Gastroesophageal sphincter (tissue), 4 donors: ENCODE measurements around the gene EED. TPM values are rescaled to one million over a fixed set of nuclear protein-coding genes. Genes with fewer than 3 reads are reported as not detected.
"Not testable (repeated sequence)": the region's sequence is repeated elsewhere in the genome, so short reads cannot be mapped to it uniquely, and the experiment has no call there.

Source experiments
- ATAC-seq: fragments of 150-250 bp; one replicate; pipeline ENCODE4 v1.9.1; 2016; ENCODE audit warnings: mild to moderate bottlenecking, moderate library complexity
- H3K27ac ChIP-seq, 4 donors: fragments of 200-600 bp; sonication (generic) in 3 of 4; 1 replicate in 3 of 4; 2 replicates in 1 of 4; pipeline ENCODE4 v1.5.1; 2016 to 2019
- H3K27me3 ChIP-seq: fragments of 200-600 bp; sonication (generic); one replicate; pipeline ENCODE4 v1.5.1; 2019
- H3K36me3 ChIP-seq, 2 donors: fragments of 200-600 bp; sonication (generic); one replicate each; pipeline ENCODE4 v1.5.1; 2019; ENCODE audit warnings: control low read depth in 1 of 2
- H3K4me1 ChIP-seq, 3 donors: fragments of 200-600 bp; sonication (generic); 1 replicate in 2 of 3; 2 replicates in 1 of 3; pipeline ENCODE4 v1.5.1; 2016 to 2019; ENCODE audit warnings: control low read depth in 2 of 3
- H3K4me3 ChIP-seq, 2 donors: fragments of 200-600 bp; sonication (generic); one replicate each; pipeline ENCODE4 v1.5.1; 2019; ENCODE audit warnings: mild to moderate bottlenecking in 1 of 2, moderate library complexity in 1 of 2
- H3K9me3 ChIP-seq, 3 donors: fragments of 200-600 bp; sonication (generic); one replicate each; pipeline ENCODE4 v1.5.1; 2017 to 2019; ENCODE audit warnings: control low read depth in 2 of 3
- EP300 ChIP-seq: sonication (generic); formaldehyde crosslinking; IDR thresholded peaks from one replicate; pipeline ENCODE4 v1.6.1; 2017; ENCODE audit warnings: antibody characterized with exemption, mild to moderate bottlenecking
- POLR2A ChIP-seq, 2 donors: fragments of 450-650 bp; IDR thresholded peaks; one replicate each; pipeline ENCODE4 v1.6.1; 2017; ENCODE audit warnings: antibody characterized with exemption in 2 of 2, mild to moderate bottlenecking in 2 of 2, moderate library complexity in 1 of 2
- POLR2AphosphoS5 ChIP-seq: sonication (generic); formaldehyde crosslinking; IDR thresholded peaks from one replicate; pipeline ENCODE4 v1.6.1; 2017; ENCODE audit warnings: antibody characterized with exemption
- WGBS, 2 donors: methylation state at CpG; one replicate each; pipeline ENCODE4 v1.1.5; 2018; ENCODE audit warnings: low coverage in 1 of 2; 5-methylcytosine and 5-hydroxymethylcytosine counted together
- small RNA-seq, 4 donors: library from RNA; depleted of rRNA; stranded (forward); fragments of <200 nt; gene quantifications; one replicate each; pipeline ENCODE3, GENCODE V24; 2016
- total RNA-seq, 4 donors: library from RNA; depleted of rRNA; stranded (reverse); fragments of >200 nt; gene quantifications; one replicate each; pipeline ENCODE4 v1.1.0, GENCODE V29; 2016
- TF ChIP-seq, protein P1 (sequence below), 4 experiments: fragments of 200-600 bp in 2 of 4; fragments of 450-650 bp in 2 of 4; sonication (generic) in 1 of 4; IDR thresholded peaks; one replicate each; pipeline ENCODE4 v1.5.1; 2017 to 2019; ENCODE audit warnings: antibody characterized with exemption in 4 of 4, mild to moderate bottlenecking in 2 of 4, moderate library complexity in 2 of 4

The EED gene
- total RNA-seq, 4 donors from 2014 or later = 11.7 to 27.1 (median 16.6) TPM

DNA sequence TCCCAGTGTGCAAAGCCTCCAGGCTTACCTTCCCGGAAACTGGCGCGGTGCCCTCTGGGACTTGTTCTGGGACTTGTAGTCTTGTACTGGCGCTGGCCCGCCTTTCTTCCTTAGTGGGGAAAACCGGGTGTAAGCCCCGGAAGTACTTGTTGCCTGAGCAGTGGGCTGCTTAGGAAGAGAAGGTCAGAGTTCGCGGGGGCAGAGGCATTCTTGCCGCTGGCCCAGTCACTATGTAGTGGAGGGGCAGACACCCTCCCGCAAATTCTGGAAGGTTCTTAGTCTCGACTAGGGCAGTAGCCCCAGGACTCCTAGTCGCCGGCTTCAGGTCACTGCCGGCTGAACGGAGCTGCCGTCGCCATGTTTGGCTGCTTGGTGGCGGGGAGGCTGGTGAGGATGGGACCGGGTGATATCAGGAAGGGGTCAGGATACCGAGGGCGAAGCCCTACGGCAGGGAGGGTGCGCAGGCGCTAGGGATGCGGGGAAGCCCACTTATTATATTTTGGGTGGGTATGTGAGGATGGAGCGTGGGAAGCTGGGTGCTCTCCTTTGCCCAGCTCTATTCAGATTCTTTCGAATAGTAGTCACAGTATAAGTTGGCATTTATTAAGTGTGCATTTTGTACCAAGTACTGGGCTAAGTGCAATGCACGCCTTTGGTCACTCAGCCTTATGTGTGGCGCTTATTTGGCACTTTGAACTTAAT is 57.7 kb downstream of the EED start, which contains the start of gene HIKESHI:
Gene HIKESHI (plus strand): TSS at position 149 of the 702 bp plus-strand sequence. CDS start 209 bp downstream, at position 358.
- peak within 1 kb of the TSS; percentile 56 to 88 (median 87) for H3K27ac ChIP-seq
- 0% methylated on average over 7 to 17 of the region's 30 CpGs for WGBS, 2 donors

DNA sequence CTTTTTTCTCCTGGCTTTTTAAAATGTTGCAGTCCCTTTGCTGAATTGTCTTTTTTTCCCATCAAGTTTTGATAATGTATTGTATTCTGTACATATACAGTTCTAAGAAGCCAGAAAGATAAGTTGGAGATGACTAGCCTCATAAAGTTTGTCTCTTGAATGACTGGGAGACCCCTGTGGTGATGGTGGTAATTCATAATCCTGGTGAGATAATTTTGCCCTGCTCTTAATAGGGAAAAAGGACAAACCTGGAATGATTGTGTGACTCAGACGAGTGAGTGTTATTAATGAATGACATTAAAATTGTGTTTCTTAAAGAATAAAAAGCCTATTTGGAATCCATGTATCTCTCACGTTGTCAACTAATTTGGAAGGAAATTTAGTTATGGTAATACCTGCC is 58.7 kb downstream of the EED start:
- H3K27me3 ChIP-seq = no peaks in the 10 kb centered on the region
- H3K9me3 ChIP-seq = no peaks in the 10 kb centered on the region
- H3K27ac ChIP-seq = peak overlapping the region in 2 of 4 donors; percentile 86 to 88
- H3K4me3 ChIP-seq = peak overlapping the region; percentile 69 to 97
- TF ChIP-seq EP300 (no peak), POLR2A (IDR thresholded peaks at IDR 0.05) (no peak), POLR2AphosphoS5 (no peak)
- TF ChIP-seq, protein P1, sequence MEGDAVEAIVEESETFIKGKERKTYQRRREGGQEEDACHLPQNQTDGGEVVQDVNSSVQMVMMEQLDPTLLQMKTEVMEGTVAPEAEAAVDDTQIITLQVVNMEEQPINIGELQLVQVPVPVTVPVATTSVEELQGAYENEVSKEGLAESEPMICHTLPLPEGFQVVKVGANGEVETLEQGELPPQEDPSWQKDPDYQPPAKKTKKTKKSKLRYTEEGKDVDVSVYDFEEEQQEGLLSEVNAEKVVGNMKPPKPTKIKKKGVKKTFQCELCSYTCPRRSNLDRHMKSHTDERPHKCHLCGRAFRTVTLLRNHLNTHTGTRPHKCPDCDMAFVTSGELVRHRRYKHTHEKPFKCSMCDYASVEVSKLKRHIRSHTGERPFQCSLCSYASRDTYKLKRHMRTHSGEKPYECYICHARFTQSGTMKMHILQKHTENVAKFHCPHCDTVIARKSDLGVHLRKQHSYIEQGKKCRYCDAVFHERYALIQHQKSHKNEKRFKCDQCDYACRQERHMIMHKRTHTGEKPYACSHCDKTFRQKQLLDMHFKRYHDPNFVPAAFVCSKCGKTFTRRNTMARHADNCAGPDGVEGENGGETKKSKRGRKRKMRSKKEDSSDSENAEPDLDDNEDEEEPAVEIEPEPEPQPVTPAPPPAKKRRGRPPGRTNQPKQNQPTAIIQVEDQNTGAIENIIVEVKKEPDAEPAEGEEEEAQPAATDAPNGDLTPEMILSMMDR (IDR thresholded peaks at IDR 0.05) = no peak
- H3K36me3 ChIP-seq = no peaks in the 10 kb centered on the region
- ATAC-seq = no peak
- WGBS, 2 donors = 46 to 57% methylated on average over 2 of the region's 2 CpGs
- peaks cover 7 to 31% (median 10%) of the 10 kb centered on the region in 3 donors for H3K4me1 ChIP-seq

More for the DNA sequence above, 57.7 kb downstream of the EED start, which contains the start of gene HIKESHI:
- peak; percentile 99 for ATAC-seq
- H3K9me3 ChIP-seq = no peaks in the 10 kb centered on the region
- H3K4me3 ChIP-seq = peak within 1 kb of the TSS; percentile 69 to 97
- peaks cover 7 to 31% (median 10%) of the 10 kb centered on the region in 3 donors for H3K4me1 ChIP-seq
- H3K27me3 ChIP-seq = no peaks in the 10 kb centered on the region
- TF ChIP-seq POLR2AphosphoS5 (peak; percentile 84), POLR2A (IDR thresholded peaks at IDR 0.05) (peak; percentile 20 to 39), EP300 (no peak)
- TF ChIP-seq, protein P1 (IDR thresholded peaks at IDR 0.05) = no peak
- no peaks in the 10 kb centered on the region for H3K36me3 ChIP-seq

DNA sequence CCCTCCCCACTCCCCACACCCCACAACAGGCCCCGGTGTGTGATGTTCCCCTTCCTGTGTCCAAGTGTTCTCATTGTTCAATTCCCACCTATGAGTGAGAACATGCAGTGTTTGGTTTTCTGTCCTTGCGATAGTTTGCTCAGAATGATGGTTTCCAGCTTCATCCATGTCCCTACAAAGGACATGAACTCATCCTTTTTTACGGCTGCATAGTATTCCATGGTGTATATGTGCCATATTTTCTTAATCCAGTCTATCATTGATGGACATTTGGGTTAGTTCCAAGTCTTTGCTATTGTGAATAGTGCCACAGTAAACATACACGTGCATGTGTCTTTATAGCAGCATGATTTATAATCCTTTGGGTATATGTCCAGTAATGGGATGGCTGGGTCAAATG is 64.2 kb downstream of the EED start:
- not testable (repeated sequence) for H3K4me3 ChIP-seq, H3K27ac ChIP-seq, H3K36me3 ChIP-seq, ATAC-seq, H3K9me3 ChIP-seq, H3K27me3 ChIP-seq
- peaks cover 3 to 15% (median 3%) of the 10 kb centered on the region in 3 donors for H3K4me1 ChIP-seq
- WGBS, 2 donors = 88 to 100% methylated on average over 1 to 3 of the region's 4 CpGs

DNA sequence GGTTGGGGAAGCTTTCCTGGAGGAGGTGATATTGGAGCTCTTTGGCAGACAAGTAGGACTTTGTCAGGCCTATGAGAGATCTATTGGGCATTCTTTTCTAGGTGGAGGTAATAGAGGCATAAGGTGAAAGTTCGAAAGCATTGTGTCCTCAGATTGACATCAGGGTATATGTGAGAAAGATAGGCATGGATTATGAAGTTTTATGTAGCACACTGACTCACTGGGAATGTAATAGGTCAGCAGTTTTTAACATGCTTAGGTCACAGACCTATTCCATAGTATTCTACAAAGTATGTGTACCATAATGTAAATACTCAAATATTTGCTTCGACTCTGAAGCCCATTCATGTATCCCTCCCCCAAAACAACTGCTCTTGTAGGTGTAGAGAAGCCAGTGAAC is 69.2 kb downstream of the EED start:
- no peak overlapping the region for H3K4me3 ChIP-seq
- TF ChIP-seq, protein P1 (IDR thresholded peaks at IDR 0.05) = no peak
- TF ChIP-seq POLR2AphosphoS5 (no peak), EP300 (no peak), POLR2A (IDR thresholded peaks at IDR 0.05) (no peak)
- no peak overlapping the region for H3K27ac ChIP-seq
- no peak for ATAC-seq
- H3K27me3 ChIP-seq = no peaks in the 10 kb centered on the region
- H3K9me3 ChIP-seq = no peaks in the 10 kb centered on the region
- H3K36me3 ChIP-seq = peaks cover 0 to 24% of the 10 kb centered on the region in 2 donors
- 96 to 97% methylated on average over 2 of the region's 2 CpGs for WGBS, 2 donors
- H3K4me1 ChIP-seq = no peaks in the 10 kb centered on the region

GRCh38 chr11:86314636-86315035 is 70.1 kb downstream of the EED start:
- no peak overlapping the region for H3K27ac ChIP-seq
- TF ChIP-seq, protein P1 (IDR thresholded peaks at IDR 0.05) = no peak
- TF ChIP-seq POLR2A (IDR thresholded peaks at IDR 0.05) = no peak
- no peak for TF ChIP-seq POLR2AphosphoS5
- TF ChIP-seq EP300 = no peak
- no peak overlapping the region for H3K4me3 ChIP-seq
- no peaks in the 10 kb centered on the region for H3K4me1 ChIP-seq
- ATAC-seq = no peak
- H3K9me3 ChIP-seq = no peaks in the 10 kb centered on the region
- H3K36me3 ChIP-seq = peaks cover 0 to 32% of the 10 kb centered on the region in 2 donors
- 88 to 100% methylated on average over 2 of the region's 2 CpGs for WGBS, 2 donors
- H3K27me3 ChIP-seq = no peaks in the 10 kb centered on the region

Small RNA genes within 50 kb of the gene (small RNA-seq; reads per million reads assigned to genes)
- gene RF00017 (0 reads per million in 4 donors), gene RN7SL225P (0 reads per million in 4 donors)

Other genes starting within 250 kb of the EED start
- 100 to 1,000 TPM; 237 to 286 (median 263) TPM for gene PICALM, start 175.7 kb upstream of the EED start, total RNA-seq
- 10 to 100 TPM; 36.3 to 55.9 (median 46.3) TPM for gene HIKESHI, start 57.5 kb downstream of the EED start, total RNA-seq
- 1 to 10 TPM in 1 of 4 donors, under 1 TPM in 2, not detected in 1; 0.23 to 3.7 (median 0.40) TPM for gene CCDC81, start 130.1 kb downstream of the EED start, total RNA-seq